GM12872 (cell line): ENCODE results near the gene C6orf62.

Source experiments
- CTCF ChIP-seq: IDR thresholded peaks from 3 replicates; pipeline ENCODE4 v1.5.1; 2011; ENCODE audit warnings: low read depth, mild to moderate bottlenecking, low read length, moderate library complexity; ENCODE audit not compliant: insufficient read depth

The C6orf62 gene

GRCh38 chr6:24692848-24693592 is 25.9 kb downstream of the C6orf62 start:
- TF ChIP-seq CTCF, result no peak

GRCh38 chr6:24692415-24692814 is 26.5 kb downstream of the C6orf62 start:
- no peak for TF ChIP-seq CTCF

GRCh38 chr6:24692003-24692402 is 27.0 kb downstream of the C6orf62 start:
- no peak for TF ChIP-seq CTCF

GRCh38 chr6:24691550-24691949 is 27.4 kb downstream of the C6orf62 start:
- no peak for TF ChIP-seq CTCF

- TF ChIP-seq CTCF, result no peak
These were observed 28.4 kb downstream of the C6orf62 start for GRCh38 chr6:24690593-24690992.

GRCh38 chr6:24689964-24690363 is 29.0 kb downstream of the C6orf62 start:
- no peak for TF ChIP-seq CTCF

- TF ChIP-seq CTCF, result no peak
These were observed 32.0 kb downstream of the C6orf62 start for GRCh38 chr6:24686946-24687345.
